Gastrocnemius medialis (tissue), 4 donors: ENCODE data around the gene ASXL3.

Experiments used
- CTCF ChIP-seq, 5 experiments: fragments of 450-650 bp in 3 of 5; fragments of 200-600 bp in 2 of 5; sonication (generic) in 2 of 5; IDR thresholded peaks in 4 of 5; conservative IDR thresholded peaks in 1 of 5; 1 replicate in 4 of 5; 2 replicates in 1 of 5; pipeline ENCODE4 v1.5.1; 2016 to 2019; ENCODE audit warnings: antibody characterized with exemption in 5 of 5, mild to moderate bottlenecking in 3 of 5, moderate library complexity in 3 of 5
- POLR2A ChIP-seq, 2 donors: fragments of 450-650 bp; IDR thresholded peaks; one replicate each; pipeline ENCODE4 v1.6.1; 2017; ENCODE audit warnings: antibody characterized with exemption in 2 of 2, mild to moderate bottlenecking in 2 of 2, moderate library complexity in 2 of 2

GRCh38 chr18:33673689-33674088 is 95.7 kb downstream of the ASXL3 start:
- TF ChIP-seq CTCF (IDR thresholded peaks at IDR 0.05 in 4 of 5, conservative IDR thresholded peaks at IDR 0.05 in 1 of 5) (no peak), POLR2A (IDR thresholded peaks at IDR 0.05) (no peak)
